Stomach smooth muscle (tissue), 2 donors: ENCODE results near the gene NEO1.

Source experiments
- H3K27ac ChIP-seq: one replicate; pipeline ENCODE4 v1.7.0; 2013; ENCODE audit warnings: mild to moderate bottlenecking, low read length, inconsistent platforms
- H3K27me3 ChIP-seq, 2 donors: one replicate each; pipeline ENCODE4 v1.7.0; 2013; ENCODE audit warnings: low read length in 2 of 2; ENCODE audit not compliant: insufficient read depth in 2 of 2, control insufficient read depth in 1 of 2
- H3K36me3 ChIP-seq, 2 donors: one replicate each; pipeline ENCODE4 v1.7.0; 2013; ENCODE audit warnings: low read length in 2 of 2; ENCODE audit not compliant: control insufficient read depth in 2 of 2, insufficient read depth in 2 of 2
- H3K4me1 ChIP-seq: one replicate; pipeline ENCODE4 v1.7.0; 2013; ENCODE audit warnings: low read length; ENCODE audit not compliant: control insufficient read depth, insufficient read depth
- H3K4me3 ChIP-seq, 2 donors: one replicate each; pipeline ENCODE4 v1.7.0; 2013; ENCODE audit warnings: low read length in 2 of 2
- H3K9ac ChIP-seq, 2 donors: one replicate each; pipeline ENCODE4 v1.7.0; 2013; ENCODE audit warnings: low read length in 2 of 2, mild to moderate bottlenecking in 1 of 2
- H3K9me3 ChIP-seq, 2 donors: one replicate each; pipeline ENCODE4 v1.7.0; 2013; ENCODE audit warnings: low read length in 2 of 2; ENCODE audit not compliant: control insufficient read depth in 2 of 2
- donor health status: healthy.
- donor health status: Pancreatic carcinoma.

The NEO1 gene

DNA sequence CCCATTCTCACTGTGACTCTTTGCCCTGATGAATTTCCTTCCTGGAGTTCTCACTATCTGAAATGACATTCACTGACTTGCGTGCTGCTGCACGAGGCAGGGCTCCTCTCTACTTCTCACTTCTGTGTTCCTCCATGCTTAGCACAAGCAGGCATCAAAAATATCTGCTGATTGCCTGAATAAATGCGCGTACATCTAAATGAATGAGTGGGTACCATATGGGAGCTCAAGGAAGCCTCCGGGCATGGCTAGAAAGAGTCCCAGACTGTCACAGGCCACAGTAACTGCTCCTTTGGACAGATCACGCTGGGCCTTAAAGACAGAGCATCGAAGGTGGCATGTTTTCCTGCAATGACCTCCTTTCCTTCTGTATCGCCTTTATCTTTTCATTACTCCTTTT lies 284.9 kb downstream of the NEO1 start:
- Histone ChIP-seq H3K4me1 (no peaks in the 10 kb centered on the region), H3K4me3 (no peak overlapping the region), H3K27ac (no peak overlapping the region), H3K36me3 (no peaks in the 10 kb centered on the region), H3K9me3 (no peaks in the 10 kb centered on the region), H3K9ac (no peak overlapping the region), H3K27me3 (peaks cover 2% of the 10 kb centered on the region in 2 donors)

DNA sequence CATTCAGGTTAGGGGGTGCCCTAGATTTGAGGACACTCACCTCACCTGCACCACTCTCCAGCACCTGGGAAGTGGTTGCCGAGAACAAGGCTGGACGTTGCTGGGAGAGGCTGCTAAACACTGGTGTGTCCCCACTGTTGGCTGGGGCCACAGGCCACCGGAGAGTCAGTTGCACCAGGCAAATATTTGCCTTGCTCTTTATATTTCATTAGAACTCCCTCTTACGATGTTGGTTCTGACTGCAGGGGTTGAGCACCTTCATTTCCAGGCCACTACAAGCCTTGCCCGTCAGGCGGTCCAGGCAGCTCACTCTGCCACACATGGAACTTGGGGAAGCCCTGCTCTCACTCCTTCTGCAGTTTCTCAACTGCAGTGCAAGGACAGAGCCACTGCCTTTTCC lies 285.8 kb downstream of the NEO1 start:
- Histone ChIP-seq H3K27me3 (peaks cover 2% of the 10 kb centered on the region in 2 donors), H3K9ac (no peak overlapping the region), H3K4me1 (no peaks in the 10 kb centered on the region), H3K27ac (no peak overlapping the region), H3K4me3 (no peak overlapping the region), H3K9me3 (peaks cover under 1 to 1% of the 10 kb centered on the region in 2 donors), H3K36me3 (no peaks in the 10 kb centered on the region)

DNA sequence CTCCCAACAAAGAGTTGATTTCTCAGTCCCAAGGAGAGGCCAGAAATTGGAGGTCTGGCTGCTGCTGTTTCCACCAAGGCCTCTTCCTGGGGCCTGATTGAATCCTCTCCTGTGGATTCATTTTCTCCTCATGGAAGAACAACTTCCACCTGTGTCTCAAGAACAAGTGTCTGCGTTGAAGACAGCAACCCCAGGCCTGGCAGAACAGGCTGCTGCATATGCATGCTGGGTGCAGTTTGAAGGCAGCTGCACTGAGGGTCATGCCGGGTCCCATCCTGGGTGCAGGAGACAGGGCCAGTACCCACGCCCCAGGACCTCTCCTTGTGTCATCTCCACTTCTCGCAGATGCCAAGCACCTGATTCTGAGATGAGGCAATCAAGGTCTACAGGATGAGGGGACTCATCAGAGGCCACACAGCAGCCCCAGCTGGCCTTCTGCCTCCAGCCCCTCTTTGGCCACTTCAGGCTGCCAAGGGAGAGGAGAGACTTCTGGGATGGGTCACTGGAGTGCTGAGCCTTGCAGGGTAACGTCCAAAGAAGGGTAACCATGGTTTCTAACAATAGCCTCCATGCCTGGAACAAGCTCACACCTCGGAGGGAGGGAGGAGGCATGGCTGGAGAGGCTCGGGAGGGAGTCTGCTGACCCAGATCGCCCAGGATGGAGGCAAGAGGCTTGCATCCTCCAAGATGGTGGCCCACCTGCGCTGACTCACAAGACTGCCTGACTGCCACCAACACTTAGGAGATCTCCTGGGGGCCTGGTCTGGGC lies 286.5 kb downstream of the NEO1 start:
- H3K27ac ChIP-seq = no peak overlapping the region
- no peaks in the 10 kb centered on the region for H3K4me1 ChIP-seq
- no peak overlapping the region for H3K4me3 ChIP-seq
- H3K9me3 ChIP-seq = peaks cover 3 to 6% of the 10 kb centered on the region in 2 donors
- H3K27me3 ChIP-seq = peaks cover 2% of the 10 kb centered on the region in 2 donors
- H3K9ac ChIP-seq = no peak overlapping the region
- no peaks in the 10 kb centered on the region for H3K36me3 ChIP-seq

DNA sequence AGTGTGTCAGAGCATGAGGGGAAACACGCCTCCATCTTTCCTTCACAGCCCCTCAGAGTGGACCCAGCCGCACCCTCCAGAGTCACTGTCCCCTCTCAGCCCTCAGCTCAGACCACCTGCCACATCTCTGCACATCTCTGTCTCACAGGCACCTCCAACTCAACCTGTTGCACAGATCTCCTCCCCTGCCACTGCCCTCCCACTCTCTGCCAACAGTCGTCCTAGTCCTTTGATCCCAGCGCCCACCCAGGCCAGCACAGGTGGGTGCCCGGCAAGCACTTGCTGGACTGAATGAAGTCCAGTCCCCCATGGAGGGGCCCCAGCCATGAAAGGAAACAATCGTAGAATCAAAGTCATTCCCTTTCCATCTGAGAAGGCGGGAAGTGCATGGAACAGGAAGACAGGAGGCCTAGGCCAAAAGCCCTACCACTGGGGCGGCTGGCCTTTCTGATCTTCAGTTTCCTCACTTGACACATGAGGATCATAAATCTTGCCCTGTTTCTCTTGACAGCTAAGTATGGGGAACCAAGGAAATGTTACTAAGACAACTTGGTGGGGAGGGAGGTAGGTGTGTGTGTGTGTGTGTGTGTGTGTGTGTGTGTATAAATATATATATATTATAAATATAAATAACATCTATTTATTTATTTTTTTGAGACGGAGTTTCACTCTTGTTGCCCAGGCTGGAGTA lies 288.4 kb downstream of the NEO1 start:
- H3K27me3 ChIP-seq = peaks cover 2% of the 10 kb centered on the region in 2 donors
- H3K36me3 ChIP-seq = no peaks in the 10 kb centered on the region
- H3K9me3 ChIP-seq = peaks cover 3 to 6% of the 10 kb centered on the region in 2 donors
- H3K27ac ChIP-seq = no peak overlapping the region
- H3K4me3 ChIP-seq = no peak overlapping the region
- H3K4me1 ChIP-seq = no peaks in the 10 kb centered on the region
- H3K9ac ChIP-seq = no peak overlapping the region

DNA sequence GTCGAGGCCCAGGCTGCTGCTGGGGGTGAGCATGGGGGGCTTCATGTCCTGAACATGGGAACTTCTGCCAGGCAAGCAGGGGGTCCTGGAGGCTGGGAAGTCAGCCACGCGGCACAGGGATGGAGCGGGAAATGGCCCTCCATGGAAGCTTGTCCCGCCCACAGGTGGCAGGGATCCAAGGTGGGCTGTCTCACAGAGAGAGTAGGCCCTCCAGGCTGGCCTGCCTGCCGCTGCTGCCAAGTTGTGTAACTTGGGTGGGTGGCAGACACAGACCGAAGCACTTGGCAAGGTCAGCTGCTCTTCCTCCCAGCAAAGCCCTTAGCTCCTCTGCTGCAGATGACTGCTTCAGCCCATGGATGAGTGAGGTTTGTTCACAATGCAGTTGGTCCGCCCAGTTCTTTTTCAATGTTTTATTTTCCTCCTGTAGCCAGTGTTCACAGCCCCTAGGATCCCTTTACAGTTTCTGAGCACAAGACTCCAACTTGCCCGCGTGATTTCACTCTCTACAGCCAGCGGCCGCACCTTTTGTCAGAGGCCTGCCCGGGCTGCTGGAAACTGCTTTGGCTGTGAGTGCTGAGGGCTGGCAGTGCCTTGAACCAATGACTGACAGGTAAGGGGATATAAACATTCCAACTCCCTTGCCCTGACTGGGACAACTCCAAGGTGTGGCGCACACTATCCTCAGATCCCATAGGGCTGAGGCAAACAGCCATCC lies 289.8 kb downstream of the NEO1 start:
- H3K27ac ChIP-seq = no peak overlapping the region
- H3K9me3 ChIP-seq = peaks cover 3 to 6% of the 10 kb centered on the region in 2 donors
- H3K4me1 ChIP-seq = no peaks in the 10 kb centered on the region
- no peak overlapping the region for H3K4me3 ChIP-seq
- peaks cover 2 to 6% of the 10 kb centered on the region in 2 donors for H3K27me3 ChIP-seq
- H3K9ac ChIP-seq = no peak overlapping the region
- H3K36me3 ChIP-seq = no peaks in the 10 kb centered on the region

DNA sequence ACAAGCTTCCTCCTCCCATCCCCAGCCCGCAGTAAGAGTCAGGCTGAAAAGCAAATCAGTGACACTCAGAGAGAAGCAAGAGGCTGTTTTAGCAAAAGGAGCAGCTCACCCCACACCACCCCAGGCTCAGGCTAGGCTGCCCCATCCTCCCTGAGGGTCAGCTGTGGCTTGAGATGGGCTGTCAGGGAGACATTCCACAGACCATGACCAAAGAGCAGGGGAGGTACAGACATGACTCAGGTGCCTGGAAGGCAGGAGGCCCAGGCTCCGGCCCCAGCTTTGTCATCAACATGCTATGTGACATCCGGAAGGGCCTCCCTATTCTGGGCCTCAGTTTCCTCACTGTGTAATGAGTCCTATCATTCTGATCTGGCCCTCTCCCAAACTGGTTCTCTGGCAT lies 291.8 kb downstream of the NEO1 start:
- no peaks in the 10 kb centered on the region for H3K4me1 ChIP-seq
- no peak overlapping the region for H3K4me3 ChIP-seq
- peaks cover 0 to 9% of the 10 kb centered on the region in 2 donors for H3K27me3 ChIP-seq
- no peak overlapping the region for H3K27ac ChIP-seq
- H3K36me3 ChIP-seq = no peaks in the 10 kb centered on the region
- H3K9ac ChIP-seq = no peak overlapping the region
- H3K9me3 ChIP-seq = peaks cover 3 to 6% of the 10 kb centered on the region in 2 donors

DNA sequence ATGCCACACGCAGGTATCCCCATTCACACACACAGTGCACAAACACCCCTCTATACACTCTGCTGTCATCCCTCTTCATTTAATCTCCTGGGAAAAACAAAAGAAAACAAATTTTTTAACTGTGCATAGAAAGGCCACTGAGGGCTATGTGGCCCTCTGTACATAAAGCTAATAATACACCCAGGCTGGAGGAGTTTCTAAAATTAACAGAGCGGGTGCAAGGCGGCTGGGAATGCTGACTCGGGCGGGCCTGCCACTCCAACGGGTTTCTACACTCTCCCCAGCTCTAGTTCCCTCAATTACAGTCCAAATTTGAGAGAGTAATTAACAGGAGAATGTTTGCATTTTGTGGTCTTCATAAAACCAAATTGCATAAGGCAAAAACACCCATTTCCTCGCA lies 293.4 kb downstream of the NEO1 start:
- H3K9me3 ChIP-seq = peaks cover 3 to 6% of the 10 kb centered on the region in 2 donors
- no peak overlapping the region for H3K4me3 ChIP-seq
- no peak overlapping the region for H3K9ac ChIP-seq
- no peaks in the 10 kb centered on the region for H3K4me1 ChIP-seq
- H3K36me3 ChIP-seq = no peaks in the 10 kb centered on the region
- H3K27me3 ChIP-seq = peaks cover 0 to 9% of the 10 kb centered on the region in 2 donors
- H3K27ac ChIP-seq = no peak overlapping the region

DNA sequence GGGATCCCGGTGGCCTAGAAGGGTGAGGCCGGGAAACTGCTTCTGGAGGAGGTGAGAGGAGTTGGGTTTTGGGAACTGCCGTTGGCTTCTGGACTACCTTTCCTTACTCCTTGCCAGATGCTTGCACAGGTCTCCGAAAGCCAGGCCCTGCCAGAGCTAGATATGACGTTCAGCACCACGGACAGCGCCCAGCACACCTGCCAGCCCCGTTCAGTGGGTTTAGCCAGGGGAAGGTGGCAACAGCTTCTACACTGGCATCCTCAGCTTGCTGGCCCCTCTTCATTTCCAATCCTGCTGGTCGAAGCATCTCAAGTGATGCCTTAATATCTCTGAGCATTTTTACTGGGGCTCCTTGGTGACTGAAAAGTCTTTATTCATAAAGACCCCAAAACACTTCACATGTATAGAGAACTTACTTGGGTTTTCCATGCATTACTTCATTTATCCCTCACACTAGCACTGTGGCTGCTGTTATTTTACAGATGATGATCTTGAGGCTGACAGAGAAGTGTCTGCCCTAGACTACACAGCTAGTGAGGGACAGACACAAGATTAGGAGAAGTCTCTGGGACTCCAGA lies 294.6 kb downstream of the NEO1 start:
- Histone ChIP-seq H3K9me3 (peaks cover 3 to 6% of the 10 kb centered on the region in 2 donors), H3K27me3 (peaks cover 0 to 10% of the 10 kb centered on the region in 2 donors), H3K36me3 (no peaks in the 10 kb centered on the region), H3K4me1 (no peaks in the 10 kb centered on the region), H3K27ac (no peak overlapping the region), H3K4me3 (no peak overlapping the region), H3K9ac (no peak overlapping the region)

DNA sequence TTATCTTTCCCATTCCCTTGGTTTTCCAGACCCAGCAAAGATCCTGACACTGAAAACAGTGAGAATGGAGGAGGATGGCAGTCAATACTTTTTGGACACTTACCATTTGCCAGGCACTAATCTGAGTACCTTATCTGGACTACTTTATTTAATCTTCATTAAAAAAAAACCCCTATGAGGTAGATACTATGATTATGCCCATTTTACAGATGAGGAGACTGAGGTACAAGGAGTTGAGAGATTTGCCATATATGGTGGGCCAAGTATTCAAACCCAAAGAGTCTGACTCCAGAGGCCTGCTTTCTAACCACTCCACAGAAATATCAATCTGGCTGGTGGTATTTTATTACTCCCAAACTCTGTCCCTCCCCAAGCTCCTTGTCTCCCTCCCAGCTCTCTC lies 296.9 kb downstream of the NEO1 start:
- H3K4me1 ChIP-seq = no peaks in the 10 kb centered on the region
- no peak overlapping the region for H3K27ac ChIP-seq
- H3K36me3 ChIP-seq = no peaks in the 10 kb centered on the region
- no peaks in the 10 kb centered on the region for H3K9me3 ChIP-seq
- no peak overlapping the region for H3K9ac ChIP-seq
- no peak overlapping the region for H3K4me3 ChIP-seq
- peaks cover 6 to 18% of the 10 kb centered on the region in 2 donors for H3K27me3 ChIP-seq

DNA sequence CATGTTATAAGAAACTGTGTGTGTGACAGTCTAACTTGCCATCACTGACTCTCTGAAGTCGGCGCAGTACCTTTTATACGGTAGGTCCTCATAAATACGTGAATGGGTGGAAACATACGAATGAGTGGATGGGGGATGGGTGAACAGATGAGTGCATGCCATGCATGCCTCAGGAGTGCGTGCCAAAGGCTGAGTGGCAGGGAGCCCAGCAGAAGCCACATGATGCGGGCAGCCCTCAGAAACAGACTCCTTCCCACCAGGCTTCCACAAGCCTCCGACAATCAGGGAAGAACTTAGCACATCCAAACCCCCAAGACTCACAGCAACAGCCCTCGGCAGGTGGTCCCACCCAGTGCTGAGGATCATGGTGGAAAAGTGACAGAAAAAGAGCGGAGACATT lies 299.8 kb downstream of the NEO1 start:
- Histone ChIP-seq H3K4me3 (no peak overlapping the region), H3K27me3 (peaks cover 9 to 17% of the 10 kb centered on the region in 2 donors), H3K36me3 (no peaks in the 10 kb centered on the region), H3K4me1 (no peaks in the 10 kb centered on the region), H3K27ac (no peak overlapping the region), H3K9me3 (no peaks in the 10 kb centered on the region), H3K9ac (no peak overlapping the region)
